Osteocyte (in vitro differentiated cells): ENCODE results near the gene IFNAR2. TPM values are rescaled to one million over a fixed set of nuclear protein-coding genes. Genes with fewer than 3 reads are reported as not detected.

ENCODE experiments used
- DNase-seq: peaks from one replicate; pipeline ENCODE4 v3.0.0; 2021; ENCODE audit warnings: mixed read lengths; ENCODE audit not compliant: unreplicated experiment; ENCODE audit errors: extremely low spot score
- H3K27ac Mint-ChIP-seq: one replicate; pipeline ENCODE4 v1.8.0; 2021; ENCODE audit warnings: mild to moderate bottlenecking, mixed read lengths; ENCODE audit not compliant: unreplicated experiment
- H3K27me3 Mint-ChIP-seq: one replicate; pipeline ENCODE4 v1.8.0; 2021; ENCODE audit warnings: mixed read lengths; ENCODE audit not compliant: unreplicated experiment
- H3K36me3 Mint-ChIP-seq: one replicate; pipeline ENCODE4 v1.8.0; 2021; ENCODE audit warnings: mixed read lengths; ENCODE audit not compliant: unreplicated experiment
- H3K4me1 Mint-ChIP-seq: one replicate; pipeline ENCODE4 v1.8.0; 2021; ENCODE audit warnings: mixed read lengths; ENCODE audit not compliant: unreplicated experiment
- H3K4me3 Mint-ChIP-seq: one replicate; pipeline ENCODE4 v1.8.0; 2021; ENCODE audit warnings: mild to moderate bottlenecking, moderate library complexity, mixed read lengths; ENCODE audit not compliant: unreplicated experiment
- H3K9me3 Mint-ChIP-seq: one replicate; pipeline ENCODE4 v1.8.0; 2021; ENCODE audit warnings: mixed read lengths; ENCODE audit not compliant: unreplicated experiment
- total RNA-seq: library from RNA; stranded (reverse); gene quantifications from 2 replicates; pipeline ENCODE4 v1.2.1, GENCODE V29; 2021
- TF ChIP-seq, protein P1 (sequence below): fragments of 200-600 bp; sonication (generic); IDR thresholded peaks from 2 replicates; pipeline ENCODE4 v1.5.0; 2021; ENCODE audit warnings: antibody characterized with exemption, mild to moderate bottlenecking, moderate library complexity

IFNAR2 gene
- total RNA-seq, 1 donor from 2014 or later = 15.9 TPM

- Mint-ChIP-seq H3K36me3 (no peaks in the 10 kb centered on the region), H3K27me3 (peaks cover 2% of the 10 kb centered on the region), H3K27ac (no peak overlapping the region), H3K4me3 (no peak overlapping the region), H3K9me3 (no peaks in the 10 kb centered on the region), H3K4me1 (peaks cover 20% of the 10 kb centered on the region)
- TF ChIP-seq, protein P1, sequence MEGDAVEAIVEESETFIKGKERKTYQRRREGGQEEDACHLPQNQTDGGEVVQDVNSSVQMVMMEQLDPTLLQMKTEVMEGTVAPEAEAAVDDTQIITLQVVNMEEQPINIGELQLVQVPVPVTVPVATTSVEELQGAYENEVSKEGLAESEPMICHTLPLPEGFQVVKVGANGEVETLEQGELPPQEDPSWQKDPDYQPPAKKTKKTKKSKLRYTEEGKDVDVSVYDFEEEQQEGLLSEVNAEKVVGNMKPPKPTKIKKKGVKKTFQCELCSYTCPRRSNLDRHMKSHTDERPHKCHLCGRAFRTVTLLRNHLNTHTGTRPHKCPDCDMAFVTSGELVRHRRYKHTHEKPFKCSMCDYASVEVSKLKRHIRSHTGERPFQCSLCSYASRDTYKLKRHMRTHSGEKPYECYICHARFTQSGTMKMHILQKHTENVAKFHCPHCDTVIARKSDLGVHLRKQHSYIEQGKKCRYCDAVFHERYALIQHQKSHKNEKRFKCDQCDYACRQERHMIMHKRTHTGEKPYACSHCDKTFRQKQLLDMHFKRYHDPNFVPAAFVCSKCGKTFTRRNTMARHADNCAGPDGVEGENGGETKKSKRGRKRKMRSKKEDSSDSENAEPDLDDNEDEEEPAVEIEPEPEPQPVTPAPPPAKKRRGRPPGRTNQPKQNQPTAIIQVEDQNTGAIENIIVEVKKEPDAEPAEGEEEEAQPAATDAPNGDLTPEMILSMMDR = no peak
- DNase-seq = no peak
Observed at GRCh38 chr21:33201956-33202355, 27.8 kb upstream of the IFNAR2 start.

DNA sequence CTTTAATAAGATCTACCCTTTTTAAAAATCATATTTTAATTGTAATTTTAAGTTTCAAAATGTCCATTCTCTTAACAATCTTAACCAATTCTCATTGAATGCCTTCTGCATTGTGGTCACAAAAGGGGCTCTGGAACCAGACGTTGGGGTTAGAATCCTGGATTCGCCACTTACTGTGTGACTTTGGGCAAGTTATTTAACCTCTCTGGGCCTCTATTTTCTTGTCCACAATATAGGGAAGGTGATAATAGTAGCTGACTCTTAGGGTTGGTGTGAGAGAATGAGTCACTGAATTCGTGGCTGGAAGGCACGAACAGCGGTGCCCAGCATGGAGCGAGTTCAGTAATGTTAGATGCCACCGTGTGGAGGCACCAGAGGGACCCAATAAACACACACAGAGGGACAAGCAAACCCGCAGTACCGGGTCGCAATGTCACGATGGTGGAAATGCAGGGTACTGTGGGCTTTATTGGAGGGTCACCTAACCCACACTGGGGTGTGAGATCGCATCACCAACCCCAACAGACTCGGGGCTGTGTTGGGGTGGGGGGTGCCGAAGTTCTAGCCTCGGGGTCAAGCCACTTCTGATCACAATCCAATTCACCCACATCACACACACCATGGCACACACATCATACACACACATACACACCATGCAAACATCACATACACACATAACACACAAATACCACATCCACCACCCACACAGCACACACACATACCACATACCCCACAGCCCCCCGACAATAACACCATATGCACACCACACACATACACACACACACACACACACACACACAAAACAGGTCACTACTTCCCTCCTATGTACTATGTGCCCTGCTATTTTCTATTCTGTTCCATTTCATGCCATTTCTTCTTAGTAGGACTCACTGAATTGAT, 27.0 kb upstream of the IFNAR2 start:
- TF ChIP-seq, protein P1 = no peak
- Mint-ChIP-seq H3K27me3 (peaks cover 2% of the 10 kb centered on the region), H3K36me3 (no peaks in the 10 kb centered on the region), H3K9me3 (no peaks in the 10 kb centered on the region), H3K4me3 (no peak overlapping the region), H3K4me1 (peaks cover 19% of the 10 kb centered on the region), H3K27ac (peak overlapping the region; percentile 88)
- DNase-seq = no peak

DNA sequence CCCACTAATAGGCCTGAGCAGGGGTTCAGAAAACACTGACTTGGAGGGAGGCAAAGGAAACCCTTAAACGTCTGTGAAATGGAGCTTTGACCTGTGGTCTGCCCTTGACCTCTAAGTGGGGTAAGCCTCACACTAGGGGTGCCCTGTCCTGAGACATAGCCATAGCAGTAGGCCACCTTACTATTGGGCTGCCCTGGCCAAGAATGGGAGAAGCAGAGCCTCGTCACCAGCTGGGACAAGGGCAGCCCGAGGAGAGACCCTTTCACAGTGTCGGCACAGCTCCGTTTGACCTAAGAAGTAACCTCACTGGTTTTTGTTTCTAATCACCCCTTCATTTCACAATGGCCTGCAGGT, 26.4 kb upstream of the IFNAR2 start:
- Mint-ChIP-seq H3K27ac (peak overlapping the region; percentile 88), H3K4me1 (peaks cover 19% of the 10 kb centered on the region), H3K36me3 (peaks cover 5% of the 10 kb centered on the region), H3K4me3 (no peak overlapping the region), H3K27me3 (peaks cover 2% of the 10 kb centered on the region), H3K9me3 (peaks cover 6% of the 10 kb centered on the region)
- DNase-seq = no peak
- TF ChIP-seq, protein P1 = no peak

DNA sequence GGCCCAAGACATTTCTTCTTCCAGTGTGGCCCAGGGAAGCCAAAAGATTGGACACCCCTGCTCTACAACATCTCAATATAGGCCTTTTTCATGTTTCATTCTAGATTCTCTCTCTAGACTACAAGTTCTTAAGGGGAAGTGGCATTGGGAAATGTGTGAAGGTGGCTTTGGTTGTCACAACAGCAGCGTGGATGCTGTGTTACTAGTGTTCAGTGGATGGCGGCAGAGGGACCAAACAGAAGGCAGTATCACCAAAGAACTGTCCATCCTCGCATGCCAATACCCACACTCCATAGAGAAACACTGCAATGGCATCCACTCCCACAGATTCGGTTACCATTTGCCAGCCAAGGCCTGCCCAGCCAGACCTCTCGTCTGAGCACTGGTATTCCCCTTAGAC, 24.3 kb upstream of the IFNAR2 start:
- DNase-seq = no peak
- Mint-ChIP-seq H3K9me3 (peaks cover 11% of the 10 kb centered on the region), H3K4me1 (peaks cover 14% of the 10 kb centered on the region), H3K4me3 (no peak overlapping the region), H3K27me3 (peaks cover 3% of the 10 kb centered on the region), H3K36me3 (peaks cover 6% of the 10 kb centered on the region), H3K27ac (no peak overlapping the region)
- TF ChIP-seq, protein P1 = no peak

- H3K27me3 Mint-ChIP-seq = peaks cover 5% of the 10 kb centered on the region
- TF ChIP-seq, protein P1 = no peak
- H3K36me3 Mint-ChIP-seq = peaks cover 6% of the 10 kb centered on the region
- H3K4me1 Mint-ChIP-seq = peaks cover 14% of the 10 kb centered on the region
- no peak overlapping the region for H3K4me3 Mint-ChIP-seq
- DNase-seq = no peak
- peaks cover 11% of the 10 kb centered on the region for H3K9me3 Mint-ChIP-seq
- H3K27ac Mint-ChIP-seq = no peak overlapping the region
Observed at GRCh38 chr21:33206771-33207281, 22.9 kb upstream of the IFNAR2 start.
